Loucy (cell line): Measurements from ENCODE around the gene TPM2.

Experiments used
- CTCF ChIP-seq: fragments of 200-600 bp; sonication (generic); conservative IDR thresholded peaks from 2 replicates; pipeline ENCODE4 v1.5.1; 2014; ENCODE audit warnings: mild to moderate bottlenecking, antibody characterized with exemption, low read length
- EZH2phosphoT487 ChIP-seq: fragments of 200-600 bp; IDR thresholded peaks from 2 replicates; pipeline ENCODE4 v1.6.1; 2018; ENCODE audit warnings: antibody characterized with exemption, mild to moderate bottlenecking, moderate library complexity, borderline replicate concordance

- TF ChIP-seq CTCF (no peak), EZH2phosphoT487 (no peak)
These were observed 41.9 kb upstream of the TPM2 start for GRCh38 chr9:35731415-35732184.
